GM18909 (cell line): ENCODE measurements around the gene REPIN1.

Experiments
- ATAC-seq: cut with Tn5 transposase; IDR thresholded peaks from one replicate; pipeline ENCODE4 v1.9.1; 2021; ENCODE audit warnings: mild to moderate bottlenecking; ENCODE audit not compliant: unreplicated experiment, poor library complexity

Gene REPIN1

DNA sequence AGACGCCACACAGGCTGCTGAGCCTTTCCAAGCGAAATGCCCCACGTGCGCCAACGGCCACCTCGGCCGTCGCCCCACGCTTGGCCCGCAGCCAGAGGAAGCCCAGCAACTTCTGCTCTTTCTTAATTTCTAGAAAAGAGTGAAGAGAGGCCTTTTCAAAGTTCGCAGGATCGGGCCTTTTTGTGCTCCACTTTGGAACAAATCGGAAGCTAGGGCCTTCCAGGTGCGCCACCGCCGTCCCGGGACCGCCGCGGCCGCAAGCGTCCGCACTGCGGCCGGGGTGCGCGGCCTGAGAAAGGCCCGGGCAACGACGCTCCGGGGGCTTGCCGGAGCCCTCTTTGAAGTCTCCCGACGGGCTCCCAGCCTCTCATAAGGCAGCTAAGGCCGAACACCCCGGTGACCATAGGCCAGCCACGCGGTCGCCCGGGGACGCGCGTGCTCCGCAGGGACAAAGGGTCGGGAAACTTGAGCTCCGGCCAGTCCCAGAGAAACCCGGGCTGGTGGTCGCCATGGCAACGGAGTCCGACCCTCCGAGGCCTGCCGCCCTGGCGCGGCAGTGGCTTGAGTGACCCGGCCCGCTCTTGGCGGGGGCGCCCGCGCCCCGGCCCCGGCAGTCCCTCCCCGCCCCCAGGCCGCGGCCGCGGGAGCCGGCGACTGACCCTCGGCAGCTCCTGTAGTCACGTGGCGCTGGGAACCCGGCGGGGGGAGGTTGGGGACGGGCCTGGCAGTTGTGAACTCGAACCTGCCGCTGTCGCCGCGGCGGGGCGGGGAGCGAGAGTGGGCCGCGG, at the start of gene REPIN1:
REPIN1 (plus strand) TSS at position 727 of the 788 bp plus-strand sequence. CDS start 890 bp downstream, outside the sequence.
- peak; percentile 69 for ATAC-seq

DNA sequence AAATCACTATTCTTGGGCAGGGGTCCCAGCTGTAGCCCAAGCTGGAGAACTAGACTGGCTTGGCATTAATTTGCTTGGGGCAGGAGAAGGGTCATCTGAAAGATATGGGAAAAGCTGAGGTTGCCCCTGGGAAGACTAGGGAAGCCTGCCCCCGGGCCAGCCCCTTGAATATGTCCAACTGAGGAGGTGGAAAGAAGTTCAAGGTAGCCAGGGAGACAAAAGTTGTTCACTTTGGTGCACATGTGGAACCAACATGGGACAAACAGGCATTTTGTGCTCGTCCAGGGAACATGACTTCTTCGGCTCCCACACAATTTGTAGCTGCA, 46.9 kb upstream of the REPIN1 start:
- ATAC-seq = no peak

DNA sequence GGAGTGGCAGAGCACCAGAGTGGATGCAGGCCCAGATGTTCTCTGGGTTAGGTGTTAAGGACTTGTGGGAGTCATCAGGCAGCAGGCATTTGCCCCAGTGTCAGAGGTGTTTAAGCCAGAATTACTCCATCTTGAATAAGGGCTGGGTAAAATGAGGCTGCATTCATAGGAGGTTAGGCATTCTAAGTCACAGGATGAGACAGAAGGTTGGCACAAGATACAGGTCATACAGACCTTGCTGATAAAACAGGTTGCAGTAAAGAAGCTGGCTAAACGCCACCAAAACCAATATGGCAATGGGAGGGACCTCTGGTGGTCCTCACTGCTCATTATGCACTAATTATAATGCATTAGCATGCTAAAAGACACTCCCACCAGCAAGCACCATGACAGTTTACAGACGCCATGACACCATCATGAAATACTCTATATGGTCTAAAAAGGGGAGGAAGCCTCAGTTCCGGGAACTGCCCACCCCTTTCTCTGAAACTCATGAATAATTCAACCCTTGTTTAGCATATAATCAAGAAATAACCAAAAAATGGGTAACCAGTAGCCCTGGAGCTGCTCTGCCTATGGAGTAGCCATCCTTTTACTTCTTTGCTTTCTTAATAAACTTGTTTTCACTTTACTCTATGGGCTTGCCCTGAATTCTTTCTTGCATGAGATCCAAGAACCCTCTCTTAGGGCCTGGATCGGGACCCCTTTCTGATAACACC, 46.3 kb upstream of the REPIN1 start:
- ATAC-seq = no peak

DNA sequence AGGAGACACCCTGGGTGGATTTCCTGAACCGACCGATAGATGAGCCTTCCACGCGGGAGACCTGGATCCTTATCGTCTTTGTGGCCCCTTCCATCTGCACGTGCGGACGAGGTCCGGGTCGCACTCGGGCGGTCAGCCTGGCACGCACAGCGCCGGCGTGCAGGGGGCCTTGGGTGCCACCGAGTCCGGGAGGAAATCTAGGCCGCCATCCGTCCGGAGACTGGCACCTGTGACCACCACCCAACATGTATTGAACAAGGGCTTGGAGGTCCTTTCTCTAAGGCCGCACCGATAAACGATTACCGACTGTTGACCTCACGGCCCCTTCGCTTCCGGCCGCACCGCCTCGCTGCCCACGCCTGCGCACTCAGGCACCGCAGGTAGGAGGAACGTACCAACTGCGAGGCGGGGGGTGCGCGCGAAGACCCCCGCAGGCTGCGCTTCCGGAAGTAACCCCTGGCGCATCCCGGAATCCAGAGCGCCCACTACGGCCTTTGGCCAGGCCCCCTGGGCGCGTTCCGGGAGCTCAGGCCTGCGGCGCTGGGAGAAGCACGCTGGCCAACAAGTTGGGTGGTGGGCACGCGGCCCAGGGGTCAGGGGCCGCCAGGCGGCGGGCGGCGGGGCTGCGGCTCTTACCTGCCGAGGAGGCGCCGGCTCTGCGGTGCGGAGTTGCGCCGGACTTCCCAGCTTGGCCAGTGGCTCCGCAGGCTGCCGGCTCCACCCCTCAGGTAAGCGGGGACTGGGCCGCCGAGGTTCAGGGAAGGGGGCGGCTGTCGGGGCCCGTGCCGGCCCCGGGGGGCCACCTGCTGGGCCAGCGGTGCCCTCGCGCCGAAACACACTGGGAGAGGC, 45.6 kb upstream of the REPIN1 start, which contains the start of the genes ACTR3C and LRRC61:
ACTR3C (minus strand) TSS at position 713 of the 849 bp plus-strand sequence. CDS start 28,249 bp downstream, outside the sequence.
LRRC61 (plus strand) TSS at position 523 of the 849 bp plus-strand sequence. CDS start 13,507 bp downstream, outside the sequence.
- ATAC-seq = peak; percentile 64

GRCh38 chr7:150323682-150324372, 44.8 kb upstream of the REPIN1 start:
- ATAC-seq = no peak

DNA sequence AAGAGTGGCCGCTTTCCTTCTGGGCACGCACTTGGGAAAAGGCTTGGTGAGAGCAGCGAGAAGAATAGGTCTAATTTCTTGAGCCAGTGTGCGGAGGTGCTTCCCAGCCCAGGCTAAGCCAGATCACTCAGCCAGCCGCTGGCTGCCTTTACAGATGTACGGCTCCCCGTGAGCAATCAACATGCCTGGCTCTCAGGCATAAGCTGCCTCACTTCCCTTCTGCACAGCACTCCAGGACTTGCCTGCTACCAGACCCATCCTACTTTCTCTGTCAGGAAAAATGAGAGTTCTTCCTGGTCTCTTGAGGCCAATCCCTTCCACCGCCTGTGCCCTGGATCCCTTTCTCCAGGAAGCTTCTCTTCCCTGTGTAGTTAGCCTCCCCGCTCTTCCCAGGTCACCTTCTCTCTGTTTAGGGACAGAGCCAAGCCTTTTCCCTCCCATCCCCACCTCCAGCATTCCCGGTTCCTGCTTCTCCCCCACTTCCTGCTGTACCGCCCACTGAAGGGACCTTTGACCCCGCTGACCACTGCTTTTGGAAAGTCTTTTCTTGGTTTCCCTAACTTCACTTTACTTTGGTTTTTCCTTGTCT, 44.2 kb upstream of the REPIN1 start:
- no peak for ATAC-seq

- ATAC-seq = no peak
Measured at GRCh38 chr7:150325110-150325611, 43.5 kb upstream of the REPIN1 start.

DNA sequence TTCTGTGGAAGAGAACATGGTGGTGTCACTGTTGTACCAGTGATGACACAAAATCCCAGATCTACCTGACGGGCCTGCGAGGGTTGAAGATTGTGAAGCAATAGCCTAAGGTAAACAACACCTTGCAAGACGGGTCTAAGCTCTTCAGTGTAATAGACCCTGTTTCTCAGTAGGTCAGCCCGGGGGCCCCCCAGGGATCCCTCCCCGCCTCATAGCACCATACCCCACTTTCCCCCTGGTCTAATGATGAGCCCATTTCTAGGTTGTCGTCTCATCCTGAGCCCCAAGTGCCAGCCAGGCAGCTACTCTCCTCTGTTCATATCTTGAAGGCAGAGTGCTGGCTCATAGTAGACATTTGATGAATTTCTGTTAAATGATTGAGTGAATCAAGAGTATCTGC, 42.7 kb upstream of the REPIN1 start:
- no peak for ATAC-seq

- no peak for ATAC-seq
Measured at GRCh38 chr7:150326657-150327268, 41.9 kb upstream of the REPIN1 start.

DNA sequence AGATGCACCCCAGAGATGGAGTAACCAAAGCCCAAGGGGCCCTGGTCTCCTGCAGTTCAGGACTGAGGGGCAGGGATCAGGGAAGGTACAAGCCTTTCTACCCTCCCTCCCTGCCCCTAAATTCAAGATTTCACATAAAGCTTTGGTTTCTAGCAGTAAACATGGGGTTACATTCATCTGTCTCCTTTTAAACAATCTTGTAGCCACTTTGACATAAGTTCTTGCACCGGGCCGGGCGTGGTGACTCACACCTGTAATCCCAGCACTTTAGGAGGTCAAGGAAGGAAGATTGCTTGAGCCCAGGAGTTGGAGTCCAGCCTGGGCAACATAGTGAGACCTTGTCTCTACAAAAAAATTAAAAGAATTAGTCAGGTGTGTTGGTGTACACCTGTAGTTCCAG, 41.3 kb upstream of the REPIN1 start:
- ATAC-seq = no peak

GRCh38 chr7:150329331-150330120, 39.1 kb upstream of the REPIN1 start:
- no peak for ATAC-seq

- ATAC-seq = no peak
Measured at GRCh38 chr7:150330211-150330885, 38.3 kb upstream of the REPIN1 start.

DNA sequence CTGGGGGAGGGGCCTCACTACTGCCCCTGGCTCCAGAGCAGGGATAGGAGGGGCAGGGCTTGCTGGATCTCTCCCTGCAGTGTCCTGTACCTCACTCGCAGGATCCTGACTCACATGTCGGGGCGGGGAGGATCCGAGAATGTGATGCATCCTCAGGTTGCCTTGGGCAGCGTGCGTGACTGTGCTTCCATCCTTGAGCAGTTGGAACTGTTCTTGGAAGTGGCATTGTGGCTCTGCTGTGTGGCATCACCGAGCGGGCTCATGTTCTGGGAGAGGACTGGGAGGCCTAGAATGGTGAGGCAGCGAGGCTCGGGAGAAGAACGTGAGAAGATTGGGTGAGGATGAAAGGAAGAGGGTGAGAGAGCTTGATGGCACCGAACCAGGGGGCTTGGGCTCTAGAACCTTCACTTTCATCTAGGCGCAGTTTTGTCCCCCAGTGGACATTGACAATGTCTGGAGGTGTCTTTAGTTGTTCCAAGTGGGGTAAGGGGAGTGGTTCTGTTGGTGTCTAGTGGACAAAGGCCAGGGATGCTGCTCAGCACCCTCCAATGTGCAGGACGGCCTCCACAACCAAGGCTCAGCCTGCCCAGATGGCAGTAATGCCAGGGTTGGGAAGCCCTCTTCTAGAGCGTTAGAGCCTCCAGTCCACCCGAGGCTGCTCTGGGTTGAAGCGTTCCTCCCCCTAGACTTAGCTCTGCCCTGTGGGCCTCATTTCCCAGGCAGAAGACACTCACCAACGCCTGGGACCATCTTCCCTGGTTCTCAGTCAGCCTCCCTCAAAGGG, 35.6 kb upstream of the REPIN1 start:
- ATAC-seq = no peak

DNA sequence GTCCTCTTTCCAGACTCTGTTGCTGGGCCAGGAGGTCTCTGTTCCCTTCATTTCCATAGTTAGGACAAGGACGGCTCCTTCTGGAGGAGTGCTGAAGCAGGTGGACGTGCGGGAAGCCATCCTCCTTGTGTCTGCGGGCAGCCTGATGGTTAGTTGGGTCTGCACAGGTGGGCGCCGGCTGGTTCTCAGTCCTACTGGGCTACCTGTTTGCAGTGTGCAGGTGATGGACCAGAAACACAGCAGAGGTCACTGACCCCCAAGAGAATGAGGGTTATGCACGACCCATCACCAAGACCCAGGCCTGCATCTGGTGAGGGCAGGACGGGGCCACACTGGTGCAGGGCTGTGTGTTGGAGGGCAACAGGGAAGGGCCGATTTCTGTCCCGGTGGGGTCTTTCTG, 35.0 kb upstream of the REPIN1 start:
- no peak for ATAC-seq

GRCh38 chr7:150334108-150334507, 34.5 kb upstream of the REPIN1 start:
- no peak for ATAC-seq

GRCh38 chr7:150335108-150335773, 33.4 kb upstream of the REPIN1 start:
- ATAC-seq = no peak

DNA sequence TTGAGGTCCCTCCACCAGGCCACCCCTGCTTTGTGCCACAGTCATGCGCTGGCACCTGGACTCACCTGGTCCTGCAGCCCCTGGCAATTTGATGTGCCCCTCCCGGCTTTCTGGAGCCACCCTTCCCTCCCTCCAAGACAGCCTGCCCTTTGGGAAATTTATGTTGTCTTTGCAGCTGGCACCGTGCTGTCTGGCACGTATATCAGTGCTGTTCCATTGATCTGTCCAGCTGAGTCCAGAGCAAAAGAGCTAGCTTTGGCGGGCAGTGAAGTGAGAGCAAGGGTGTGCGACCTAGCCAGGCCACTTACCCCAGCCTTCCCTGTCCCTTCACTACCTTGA, 32.9 kb upstream of the REPIN1 start:
- ATAC-seq = no peak
